ACC112 (cell line): ENCODE results near the gene RAB25.

ENCODE experiments used
- H2AFZ ChIP-seq: fragments of 200-600 bp; sonication (generic); one replicate; pipeline ENCODE4 v1.6.0; 2017; ENCODE audit warnings: antibody characterized with exemption, low read length; ENCODE audit not compliant: unreplicated experiment
- H3K27ac ChIP-seq: fragments of 200-600 bp; sonication (generic); 2 replicates; pipeline ENCODE4 v1.5.1; 2014; ENCODE audit warnings: low read depth, mild to moderate bottlenecking, antibody characterized with exemption, low read length, moderate library complexity
- H3K27me3 ChIP-seq: fragments of 200-600 bp; sonication (generic); 2 replicates; pipeline ENCODE4 v1.6.1; 2014; ENCODE audit warnings: mild to moderate bottlenecking, antibody characterized with exemption, low read length, moderate library complexity, mixed read lengths; ENCODE audit not compliant: insufficient read depth
- H3K36me3 ChIP-seq: fragments of 200-600 bp; sonication (generic); 2 replicates; pipeline ENCODE4 v1.6.1; 2016; ENCODE audit warnings: mild to moderate bottlenecking, antibody characterized with exemption, low read length, moderate library complexity, mixed read lengths; ENCODE audit not compliant: insufficient read depth
- H3K4me1 ChIP-seq: fragments of 200-600 bp; sonication (generic); one replicate; pipeline ENCODE4 v1.6.1; 2016; ENCODE audit warnings: low read length, mixed read lengths; ENCODE audit not compliant: insufficient read depth, unreplicated experiment, control insufficient read depth
- H3K4me3 ChIP-seq: fragments of 200-600 bp; sonication (generic); 2 replicates; pipeline ENCODE4 v1.5.1; 2014; ENCODE audit warnings: mild to moderate bottlenecking, low read depth, low read length
- H3K79me2 ChIP-seq: fragments of 200-600 bp; sonication (generic); one replicate; pipeline ENCODE4 v1.6.0; 2016; ENCODE audit warnings: low read length; ENCODE audit not compliant: control insufficient read depth, unreplicated experiment, insufficient read depth

Gene RAB25

DNA sequence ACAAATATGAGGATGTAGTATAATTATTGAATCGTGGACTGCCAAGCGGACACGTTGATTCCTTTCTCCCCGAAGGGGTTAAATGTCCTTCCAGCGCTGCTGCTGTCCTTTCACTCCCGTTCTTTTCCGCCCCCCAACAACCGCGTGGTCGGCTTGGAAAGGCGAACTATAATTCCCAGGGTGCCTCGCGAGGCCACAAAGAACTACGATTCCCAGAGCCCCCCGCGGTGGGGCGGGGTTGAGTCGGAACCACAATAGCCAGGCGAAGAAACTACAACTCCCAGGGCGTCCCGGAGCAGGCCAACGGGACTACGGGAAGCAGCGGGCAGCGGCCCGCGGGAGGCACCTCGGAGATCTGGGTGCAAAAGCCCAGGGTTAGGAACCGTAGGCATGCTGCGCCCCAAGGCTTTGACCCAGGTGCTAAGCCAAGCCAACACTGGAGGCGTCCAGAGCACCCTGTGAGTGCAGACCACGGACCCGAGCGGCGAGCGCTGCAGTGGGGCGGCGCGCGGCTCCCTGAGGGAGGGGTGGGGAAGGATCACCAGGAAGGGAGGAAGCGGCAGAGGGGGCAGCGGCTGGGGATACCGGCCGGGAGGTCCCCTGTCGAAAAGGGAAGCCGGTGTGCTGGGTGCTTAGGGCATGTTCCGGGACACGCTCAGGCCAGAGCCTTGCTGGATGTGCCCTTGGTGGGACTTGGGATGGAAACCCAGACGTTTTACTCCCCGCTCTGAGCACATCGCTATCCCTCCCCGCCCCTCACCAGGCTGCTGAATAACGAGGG is 6.3 kb upstream of the RAB25 start, which contains the start of gene LAMTOR2:
TSS of gene LAMTOR2 (plus strand) at position 283 of the 781 bp plus-strand sequence. CDS start at position 391, 108 bp downstream.
- H2AFZ ChIP-seq: peak within 1 kb of the TSS; percentile 74
- peaks cover 7% of the 10 kb centered on the region; the same call in 1 of the 2 replicates for H3K36me3 ChIP-seq
- peak within 1 kb of the TSS; percentile 92 for H3K4me3 ChIP-seq
- peaks cover 22% of the 10 kb centered on the region for H3K79me2 ChIP-seq
- peaks cover 7% of the 10 kb centered on the region for H3K4me1 ChIP-seq
- peak within 1 kb of the TSS; percentile 89 for H3K27ac ChIP-seq
- H3K27me3 ChIP-seq: no peaks in the 10 kb centered on the region

DNA sequence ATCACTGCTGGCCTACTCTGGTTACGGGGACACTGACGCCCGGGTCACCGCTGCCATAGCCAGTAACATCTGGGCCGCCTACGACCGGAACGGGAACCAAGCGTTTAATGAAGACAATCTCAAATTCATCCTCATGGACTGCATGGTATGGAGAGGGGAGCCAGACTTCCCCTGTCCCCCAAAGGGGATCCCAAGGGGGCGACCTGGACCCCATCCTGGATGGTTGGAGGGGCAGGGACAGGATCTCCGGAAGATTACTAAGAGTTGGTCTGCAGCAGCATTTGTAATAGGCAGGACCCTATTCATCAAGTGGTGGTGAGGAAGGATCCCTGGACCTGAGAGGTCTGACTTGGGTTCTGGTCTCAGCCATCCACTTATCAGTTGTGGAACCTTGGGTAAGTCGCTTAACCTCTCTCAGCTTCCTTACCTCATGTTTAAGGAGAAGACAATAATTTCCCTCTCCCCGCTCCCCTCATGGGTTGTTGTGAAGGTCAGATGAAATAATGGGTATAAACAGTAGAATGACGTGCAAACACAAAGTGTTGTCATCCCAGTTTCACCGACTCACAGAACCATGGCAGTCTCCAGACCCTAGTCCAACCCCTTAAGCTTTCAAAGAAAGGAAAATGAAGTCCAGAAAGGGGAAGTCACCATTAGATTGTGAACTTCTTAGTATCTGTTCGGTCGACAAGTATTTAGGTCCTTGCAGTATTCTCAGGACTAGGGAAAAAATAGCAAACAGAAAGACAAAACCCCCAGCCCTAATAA is 5.5 kb upstream of the RAB25 start:
- no peak overlapping the region for H3K27ac ChIP-seq
- H3K27me3 ChIP-seq: no peaks in the 10 kb centered on the region
- H3K36me3 ChIP-seq: no peaks in the 10 kb centered on the region
- H3K4me1 ChIP-seq: peaks cover 7% of the 10 kb centered on the region
- peaks cover 22% of the 10 kb centered on the region for H3K79me2 ChIP-seq
- peak overlapping the region; percentile 61 for H2AFZ ChIP-seq
- H3K4me3 ChIP-seq: peak overlapping the region; percentile 92

DNA sequence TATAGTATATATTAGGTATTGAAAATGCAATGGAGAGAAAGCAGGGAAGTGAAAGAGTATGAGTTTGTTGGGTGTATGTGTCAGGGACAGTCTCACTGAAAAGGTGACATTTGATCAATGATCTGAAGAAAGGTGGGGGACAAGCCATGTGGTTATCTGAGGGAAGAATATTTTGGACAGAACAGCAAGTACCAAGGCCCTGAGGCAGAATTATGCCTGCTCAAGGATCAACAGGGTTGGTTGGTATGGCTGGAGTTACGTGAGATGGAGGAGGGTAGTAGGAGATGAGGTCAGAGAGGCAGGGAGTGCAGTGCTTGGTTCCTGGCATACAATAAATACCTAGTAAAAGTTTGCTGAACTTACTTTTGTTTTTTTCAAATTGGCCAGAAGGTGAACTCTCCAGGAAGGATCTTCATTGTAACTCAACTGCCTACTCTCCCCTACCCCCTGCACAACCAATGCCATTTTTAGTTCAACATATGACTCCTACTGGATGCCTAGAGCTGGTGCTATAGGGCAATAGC is 4.6 kb upstream of the RAB25 start:
- H3K4me3 ChIP-seq: no peak overlapping the region; the same call in 1 of the 2 replicates
- H2AFZ ChIP-seq: no peak overlapping the region
- peaks cover 22% of the 10 kb centered on the region for H3K79me2 ChIP-seq
- peaks cover 7% of the 10 kb centered on the region for H3K4me1 ChIP-seq
- H3K27ac ChIP-seq: no peak overlapping the region
- H3K27me3 ChIP-seq: no peaks in the 10 kb centered on the region
- H3K36me3 ChIP-seq: no peaks in the 10 kb centered on the region

DNA sequence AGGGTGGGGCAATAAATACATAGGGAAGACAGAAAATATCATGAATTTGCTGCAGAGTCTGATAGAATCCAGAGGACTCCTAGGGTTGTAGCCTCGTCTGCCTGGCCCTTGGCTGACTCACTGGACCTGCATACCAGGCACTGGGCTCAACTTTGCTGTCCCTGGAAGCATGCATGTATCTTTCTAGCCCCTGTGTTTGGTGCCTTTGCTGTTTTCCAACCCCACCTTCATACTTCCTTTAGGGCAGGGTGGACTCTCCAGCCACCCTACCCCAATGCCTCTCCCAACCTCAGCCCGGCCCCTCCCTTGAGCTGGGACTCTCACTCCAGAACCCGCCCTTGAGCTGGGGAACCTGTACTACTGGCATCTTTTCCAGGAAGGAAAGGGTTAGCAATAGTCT is 1.2 kb downstream of the RAB25 start:
- Histone ChIP-seq H2AFZ (no peak overlapping the region), H3K4me3 (no peak overlapping the region), H3K27me3 (no peaks in the 10 kb centered on the region), H3K27ac (no peak overlapping the region), H3K79me2 (no peaks in the 10 kb centered on the region), H3K36me3 (no peaks in the 10 kb centered on the region), H3K4me1 (no peaks in the 10 kb centered on the region)

DNA sequence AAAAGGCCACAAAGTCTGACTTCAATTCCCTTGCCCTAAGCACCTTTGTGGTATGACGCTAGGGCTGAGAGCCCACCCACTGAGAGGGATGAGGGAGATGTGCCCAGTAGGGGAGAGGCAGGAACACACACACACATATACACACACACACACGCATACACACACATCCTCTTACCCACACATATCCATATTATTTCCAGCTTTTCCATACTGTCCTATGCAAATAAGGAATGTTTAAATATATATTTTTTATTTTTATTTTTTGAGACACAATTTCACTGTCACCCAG is 3.0 kb downstream of the RAB25 start:
- Histone ChIP-seq H3K36me3 (no peaks in the 10 kb centered on the region), H3K4me3 (no peak overlapping the region), H3K4me1 (no peaks in the 10 kb centered on the region), H3K27ac (no peak overlapping the region), H2AFZ (no peak overlapping the region), H3K79me2 (no peaks in the 10 kb centered on the region), H3K27me3 (no peaks in the 10 kb centered on the region)

DNA sequence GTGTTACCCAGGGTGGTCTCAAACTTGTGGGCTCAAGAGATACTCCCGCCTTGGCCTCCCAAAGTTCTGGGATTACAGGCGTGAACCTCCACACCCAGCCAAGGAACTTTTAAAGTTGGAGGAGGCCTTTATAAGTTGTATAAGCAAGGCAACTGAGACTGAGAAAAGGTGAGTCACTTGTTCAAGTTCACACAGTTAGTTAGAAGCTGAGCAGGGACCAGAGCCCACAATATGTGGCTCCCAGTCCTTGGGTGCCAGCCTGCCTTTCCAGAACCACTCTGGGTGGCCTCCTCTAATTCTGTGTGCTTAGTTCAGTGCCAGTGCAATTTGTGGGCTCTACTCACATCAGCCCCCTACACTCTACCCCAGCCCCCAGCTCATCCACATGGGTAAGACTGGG is 3.7 kb downstream of the RAB25 start:
- H3K36me3 ChIP-seq: no peaks in the 10 kb centered on the region
- no peak overlapping the region for H2AFZ ChIP-seq
- H3K27ac ChIP-seq: no peak overlapping the region
- H3K4me1 ChIP-seq: no peaks in the 10 kb centered on the region
- H3K79me2 ChIP-seq: no peaks in the 10 kb centered on the region
- H3K4me3 ChIP-seq: no peak overlapping the region
- H3K27me3 ChIP-seq: no peaks in the 10 kb centered on the region

DNA sequence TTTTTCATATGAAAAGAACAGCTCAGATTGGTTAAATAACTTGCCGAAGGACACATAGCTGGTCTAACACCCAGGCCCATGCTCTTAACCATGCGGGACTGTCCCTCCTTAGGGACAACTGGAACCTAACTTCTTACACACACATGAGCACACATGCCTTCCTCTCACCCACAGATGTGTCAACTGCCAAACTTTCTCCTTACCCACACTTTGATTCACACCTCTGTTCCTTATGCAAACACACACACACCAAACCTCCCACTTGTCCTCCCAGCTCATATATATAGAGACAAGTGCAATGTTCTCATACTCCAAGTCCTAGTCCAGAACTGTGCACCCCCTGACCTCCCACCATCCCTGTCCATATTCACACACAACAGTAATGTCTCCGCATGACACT is 4.3 kb downstream of the RAB25 start:
- Histone ChIP-seq H3K79me2 (no peaks in the 10 kb centered on the region), H3K4me3 (no peak overlapping the region), H2AFZ (no peak overlapping the region), H3K4me1 (no peaks in the 10 kb centered on the region), H3K27ac (no peak overlapping the region), H3K36me3 (no peaks in the 10 kb centered on the region), H3K27me3 (no peaks in the 10 kb centered on the region)

DNA sequence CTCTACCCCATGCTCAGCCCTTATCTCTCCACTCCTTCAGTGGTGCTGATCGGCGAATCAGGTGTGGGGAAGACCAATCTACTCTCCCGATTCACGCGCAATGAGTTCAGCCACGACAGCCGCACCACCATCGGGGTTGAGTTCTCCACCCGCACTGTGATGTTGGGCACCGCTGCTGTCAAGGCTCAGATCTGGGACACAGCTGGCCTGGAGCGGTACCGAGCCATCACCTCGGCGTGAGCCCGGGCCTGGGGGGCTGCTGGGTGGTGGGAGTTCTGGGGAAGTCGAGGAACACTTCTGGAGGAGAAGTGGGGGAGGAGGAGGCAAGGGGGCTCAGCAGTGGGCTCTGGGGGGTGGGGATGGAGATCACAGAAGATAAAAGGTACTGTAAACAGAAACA is 4.9 kb downstream of the RAB25 start:
- H3K27me3 ChIP-seq: no peaks in the 10 kb centered on the region
- no peak overlapping the region for H3K27ac ChIP-seq
- no peaks in the 10 kb centered on the region for H3K79me2 ChIP-seq
- no peak overlapping the region for H3K4me3 ChIP-seq
- H3K4me1 ChIP-seq: no peaks in the 10 kb centered on the region
- H2AFZ ChIP-seq: no peak overlapping the region
- no peaks in the 10 kb centered on the region for H3K36me3 ChIP-seq

DNA sequence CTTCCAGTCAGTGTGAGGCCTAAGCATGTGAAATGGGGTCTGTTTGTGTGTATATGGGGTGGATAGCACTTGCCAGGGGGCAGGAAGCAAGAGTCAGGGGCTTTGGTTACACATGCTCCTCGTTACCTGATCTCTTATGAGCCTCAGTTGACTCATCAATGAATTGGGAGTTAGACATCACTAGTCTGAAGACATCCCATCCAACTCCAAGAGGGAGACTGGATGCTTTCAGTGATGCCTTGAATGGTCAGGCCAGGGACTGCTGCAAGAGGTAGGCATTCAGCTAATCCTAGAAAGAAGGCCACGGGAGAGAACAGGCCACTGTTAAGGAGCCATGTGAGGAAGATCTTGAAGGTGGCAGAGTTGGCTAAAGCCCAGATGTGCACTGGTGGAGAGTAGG is 6.3 kb downstream of the RAB25 start:
- no peaks in the 10 kb centered on the region for H3K79me2 ChIP-seq

DNA sequence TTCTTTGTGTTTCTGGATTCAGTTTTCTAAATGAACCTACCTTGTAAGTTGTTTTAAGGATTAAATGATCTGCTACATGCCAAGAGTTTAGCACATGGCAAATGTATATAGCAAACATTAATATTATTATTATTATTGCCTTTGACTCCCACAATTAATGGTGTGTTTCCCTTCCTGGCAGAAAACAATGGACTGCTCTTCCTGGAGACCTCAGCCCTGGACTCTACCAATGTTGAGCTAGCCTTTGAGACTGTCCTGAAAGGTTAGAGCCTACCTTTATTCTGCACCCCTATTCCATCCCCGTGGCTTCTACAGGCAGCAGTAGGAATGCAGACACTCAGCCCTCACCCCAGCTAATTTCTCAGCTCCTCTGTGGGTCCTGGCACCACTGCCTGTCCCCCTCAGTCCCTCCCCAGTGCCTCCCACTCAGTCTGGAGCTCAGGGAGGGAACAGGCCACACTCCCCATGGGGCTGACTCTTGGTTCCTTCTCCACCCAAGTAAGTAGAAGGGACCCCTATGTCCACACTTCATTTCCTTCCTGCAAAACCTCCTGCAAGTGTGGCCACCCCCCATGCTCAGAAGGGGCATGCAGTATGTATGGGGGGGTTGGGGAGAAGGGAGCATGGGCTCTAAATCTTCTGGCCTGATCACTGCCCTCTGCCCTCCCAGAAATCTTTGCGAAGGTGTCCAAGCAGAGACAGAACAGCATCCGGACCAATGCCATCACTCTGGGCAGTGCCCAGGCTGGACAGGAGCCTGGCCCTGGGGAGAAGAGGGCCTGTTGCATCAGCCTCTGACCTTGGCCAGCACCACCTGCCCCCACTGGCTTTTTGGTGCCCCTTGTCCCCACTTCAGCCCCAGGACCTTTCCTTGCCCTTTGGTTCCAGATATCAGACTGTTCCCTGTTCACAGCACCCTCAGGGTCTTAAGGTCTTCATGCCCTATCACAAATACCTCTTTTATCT is 8.8 kb downstream of the RAB25 start:
- Histone ChIP-seq H3K4me3 (no peak overlapping the region), H3K27ac (no peak overlapping the region), H3K79me2 (no peaks in the 10 kb centered on the region), H3K4me1 (no peaks in the 10 kb centered on the region), H3K27me3 (no peaks in the 10 kb centered on the region), H2AFZ (no peak overlapping the region), H3K36me3 (no peaks in the 10 kb centered on the region)

More for the DNA sequence above, 6.3 kb downstream of the RAB25 start:
- no peaks in the 10 kb centered on the region for H3K27me3 ChIP-seq
- no peaks in the 10 kb centered on the region for H3K36me3 ChIP-seq
- H3K27ac ChIP-seq: no peak overlapping the region
- H3K4me3 ChIP-seq: no peak overlapping the region
- H3K4me1 ChIP-seq: no peaks in the 10 kb centered on the region
- H2AFZ ChIP-seq: no peak overlapping the region
